Hematopoietic multipotent progenitor cell treated with erythropoietin and hydrocortisone succinate and interleukin-3 and kit ligand, for 8 days (in vitro differentiated cells): Measurements from ENCODE around the gene SHROOM2.

ENCODE experiments used
- DNase-seq: peaks from one replicate; pipeline ENCODE4 v3.0.0-alpha.2; 2015

SHROOM2 gene

DNA sequence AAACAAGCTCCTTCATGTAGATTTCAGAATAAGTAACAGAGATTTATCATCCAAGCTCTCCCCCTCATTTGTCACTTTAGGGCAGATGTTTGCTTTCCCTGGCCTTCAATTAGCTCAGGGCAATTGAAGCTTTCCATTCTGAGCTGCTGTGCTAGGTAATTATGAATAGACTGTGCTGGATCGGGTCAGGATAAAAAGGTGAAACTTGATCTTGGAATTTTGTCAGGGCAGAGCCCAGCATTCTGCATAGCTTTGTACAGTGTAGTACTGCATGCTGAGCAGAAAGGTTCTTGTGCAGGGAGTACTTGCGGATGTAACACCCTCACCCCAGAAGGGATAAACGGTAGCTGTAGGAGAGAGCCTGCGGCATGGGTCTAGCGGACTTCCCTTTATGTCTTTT, 116.9 kb downstream of the SHROOM2 start:
- DNase-seq = no peak

DNA sequence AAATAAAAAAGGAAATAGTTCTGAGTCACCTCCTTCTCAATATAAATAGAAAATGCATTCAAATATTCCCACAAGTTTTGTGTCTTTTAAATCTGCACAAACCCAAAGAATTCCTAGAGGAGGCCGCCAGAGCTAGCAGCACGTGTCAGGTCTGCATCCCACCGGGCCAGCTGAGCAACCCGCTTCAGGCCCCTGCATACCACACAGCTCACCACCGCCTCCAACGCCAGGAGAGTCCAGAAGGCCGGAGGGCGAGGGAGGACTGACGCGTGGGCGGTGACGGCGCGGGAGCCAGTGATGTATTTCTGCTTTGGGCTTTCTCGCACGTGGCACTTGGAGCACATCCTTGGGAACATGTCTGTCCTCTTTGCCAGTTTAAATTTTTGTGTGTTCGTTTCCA, 119.1 kb downstream of the SHROOM2 start:
- DNase-seq = no peak

DNA sequence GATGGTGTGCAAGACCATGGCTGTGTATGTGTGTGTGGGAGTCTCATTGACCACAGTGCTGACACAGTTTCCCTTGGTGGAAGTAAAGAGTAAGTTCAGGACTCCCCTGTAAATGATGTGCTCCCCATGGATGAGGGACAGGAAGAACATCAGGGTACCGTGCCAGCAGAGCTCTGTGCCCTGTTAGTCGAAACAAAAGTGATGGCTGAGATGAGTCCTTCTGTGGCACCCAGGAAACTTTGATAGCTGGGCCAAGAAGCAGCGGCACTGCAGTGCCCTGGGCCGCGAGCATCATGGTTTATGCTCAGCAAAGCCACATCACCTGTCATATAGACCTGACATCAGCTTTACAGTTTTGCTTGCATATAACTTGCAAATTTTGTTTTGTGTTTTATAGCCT, 119.5 kb downstream of the SHROOM2 start:
- DNase-seq = no peak

DNA sequence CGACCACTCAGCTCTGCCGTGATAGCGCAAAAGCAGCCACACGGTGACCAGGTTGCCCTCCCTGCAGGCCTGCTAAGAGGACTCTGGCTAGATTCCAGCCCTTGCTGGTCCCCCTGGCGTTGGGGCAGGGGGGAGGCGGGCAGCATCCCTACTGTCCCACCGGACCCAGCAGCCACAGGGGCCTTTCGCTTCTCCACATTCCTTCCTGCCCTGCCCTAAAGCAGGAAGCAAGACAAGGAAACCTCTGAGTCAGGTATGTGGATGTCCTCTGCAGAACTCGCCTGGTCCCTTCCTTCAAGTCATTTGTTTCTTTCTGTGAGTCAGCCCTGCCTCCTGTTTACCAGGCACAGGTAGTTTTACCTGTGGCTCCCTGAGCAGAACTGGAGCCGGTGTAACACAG, 120.7 kb downstream of the SHROOM2 start:
- no peak for DNase-seq

DNA sequence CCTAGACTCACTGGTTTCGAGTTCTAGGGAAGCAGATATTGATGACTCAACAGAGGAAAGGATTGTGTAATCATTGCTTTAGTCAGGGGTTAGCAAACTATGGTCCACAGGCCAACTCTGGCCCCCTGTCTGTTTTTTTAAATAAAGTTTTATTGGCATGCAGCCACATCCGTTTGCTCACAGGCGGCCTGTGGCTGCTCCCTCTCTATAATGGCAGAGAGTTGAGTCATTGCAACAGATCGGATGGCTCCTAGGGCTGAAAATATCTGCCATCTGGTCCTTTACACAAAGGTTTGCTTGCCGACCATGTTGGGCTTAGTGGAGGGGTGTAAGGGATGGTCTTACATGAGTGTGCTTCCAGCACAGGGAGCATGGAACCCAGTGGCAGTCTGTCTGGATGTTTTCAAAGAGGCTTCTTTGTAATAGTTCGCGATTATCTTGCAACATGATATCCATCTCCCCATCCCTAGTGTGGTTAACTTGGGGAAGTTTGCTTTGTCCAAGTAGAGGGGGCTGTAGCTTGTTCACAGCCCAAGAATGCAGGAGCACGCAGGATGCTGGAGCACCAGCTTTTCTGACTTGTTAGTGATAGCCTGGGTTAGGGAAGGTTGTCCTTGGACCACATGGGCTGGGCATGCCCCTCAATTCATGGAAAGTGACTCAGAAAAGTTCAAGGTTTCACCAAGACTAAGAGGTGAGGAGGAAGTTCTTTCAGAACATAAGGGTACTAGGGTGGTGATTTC, 121.6 kb downstream of the SHROOM2 start:
- no peak for DNase-seq

DNA sequence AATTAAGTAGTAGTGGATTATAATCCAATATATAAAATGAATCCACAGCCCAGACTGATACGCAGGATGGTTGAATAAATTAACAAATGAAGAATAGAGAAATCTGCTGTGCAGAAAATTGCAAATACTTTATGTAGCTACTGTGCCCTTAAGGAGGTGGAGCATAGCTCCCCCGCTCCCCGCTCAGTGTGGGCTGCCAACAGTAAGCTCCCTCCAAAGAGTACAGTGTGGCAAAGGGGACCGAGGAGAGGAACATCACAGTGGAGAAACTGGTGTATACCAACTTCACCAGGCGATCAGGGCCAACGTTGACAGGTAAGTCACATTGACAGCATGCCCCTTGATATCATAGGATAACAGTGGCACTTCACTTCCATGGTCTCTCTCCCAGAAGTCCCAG, 123.0 kb downstream of the SHROOM2 start:
- DNase-seq = no peak

DNA sequence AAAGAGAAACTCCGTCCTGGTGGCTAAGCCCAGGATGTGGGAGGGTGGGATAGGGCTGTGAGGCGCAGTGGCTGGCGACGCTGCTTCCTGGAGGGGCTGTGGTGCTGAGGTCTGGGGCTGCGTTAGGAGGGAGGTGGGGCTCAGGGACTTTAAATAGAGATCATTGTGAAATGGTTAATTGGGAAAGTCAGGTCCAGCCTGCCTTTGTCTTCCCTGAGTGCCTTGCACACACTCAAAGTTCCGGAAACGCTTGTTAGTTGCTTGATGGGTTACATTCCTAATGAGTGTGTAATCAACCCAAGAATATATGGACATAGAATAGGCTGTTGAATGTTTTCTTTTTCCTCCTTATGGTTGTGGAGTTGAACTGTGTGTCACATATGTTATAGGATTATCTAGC, 125.3 kb downstream of the SHROOM2 start:
- DNase-seq = no peak

DNA sequence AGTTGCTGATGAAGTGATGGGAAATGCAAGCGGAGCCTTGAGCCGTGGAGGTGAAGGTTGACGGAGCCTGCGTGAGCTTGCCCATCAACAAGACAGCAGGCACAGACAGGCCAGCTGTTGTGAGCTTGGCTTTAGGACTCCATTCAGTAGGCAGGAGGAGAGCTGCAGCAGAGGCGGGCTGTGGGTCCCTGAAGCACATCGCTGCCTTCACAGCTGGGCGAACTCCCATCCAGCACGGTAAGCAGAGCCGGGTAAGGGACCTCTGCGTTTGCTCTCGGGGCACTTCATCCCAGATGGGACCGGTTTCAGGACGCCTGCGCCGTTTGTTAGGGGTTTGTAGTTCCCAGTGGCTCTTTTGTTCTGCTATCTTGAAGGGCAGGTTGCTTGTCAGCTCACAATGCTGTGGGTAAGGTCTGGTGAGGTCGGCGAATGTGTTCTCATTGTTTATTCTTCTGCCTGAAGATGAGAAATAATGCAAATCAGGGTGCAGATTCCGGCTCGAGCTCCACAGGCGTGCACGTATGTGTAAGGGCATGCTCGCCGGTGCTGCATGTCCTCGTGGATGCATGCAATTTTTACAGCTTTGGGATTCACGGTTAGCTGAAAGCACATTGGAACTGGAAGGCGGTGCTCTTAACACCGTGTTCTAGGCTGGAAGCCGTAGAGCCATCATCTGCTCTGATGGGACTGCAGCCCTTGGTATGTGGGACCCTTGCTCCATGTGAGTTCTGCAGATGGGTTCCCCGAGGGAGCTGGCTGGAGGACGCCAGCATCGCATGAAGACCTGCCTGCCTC, 126.3 kb downstream of the SHROOM2 start:
- DNase-seq = no peak

DNA sequence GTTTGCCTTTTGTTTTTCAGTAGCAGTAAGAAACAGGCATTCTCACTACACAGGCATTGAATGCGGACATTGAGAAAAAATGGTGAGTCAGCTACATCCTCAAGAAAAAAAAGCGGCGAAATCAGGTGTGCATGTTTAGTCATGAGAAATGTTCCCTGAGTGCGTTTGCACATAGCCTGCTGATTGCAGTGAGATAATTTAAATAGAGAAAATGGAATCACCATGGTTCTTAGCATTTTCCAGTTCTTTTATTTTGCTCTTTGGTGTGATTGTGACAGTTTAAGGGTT, 126.9 kb downstream of the SHROOM2 start:
- DNase-seq = no peak

DNA sequence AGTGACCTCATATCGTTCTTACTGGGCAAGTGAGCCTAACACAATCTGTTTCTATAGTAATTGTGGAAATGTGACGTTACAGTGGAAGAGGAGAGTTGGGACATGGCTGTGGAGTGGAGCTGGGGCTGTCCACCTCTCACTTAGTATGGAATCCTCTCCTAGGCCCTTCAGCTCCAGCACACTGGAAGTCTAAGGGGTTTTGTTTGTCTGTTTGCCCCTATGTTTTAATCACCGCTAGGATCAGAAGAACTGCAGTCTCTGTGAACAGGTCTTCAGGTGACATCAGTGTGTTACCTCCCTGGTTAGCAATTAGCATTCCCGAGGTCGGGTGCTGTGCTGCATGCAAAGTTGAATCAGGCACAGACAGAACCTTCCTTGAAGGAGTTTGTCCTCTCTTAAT, 131.6 kb downstream of the SHROOM2 start:
- DNase-seq = no peak

DNA sequence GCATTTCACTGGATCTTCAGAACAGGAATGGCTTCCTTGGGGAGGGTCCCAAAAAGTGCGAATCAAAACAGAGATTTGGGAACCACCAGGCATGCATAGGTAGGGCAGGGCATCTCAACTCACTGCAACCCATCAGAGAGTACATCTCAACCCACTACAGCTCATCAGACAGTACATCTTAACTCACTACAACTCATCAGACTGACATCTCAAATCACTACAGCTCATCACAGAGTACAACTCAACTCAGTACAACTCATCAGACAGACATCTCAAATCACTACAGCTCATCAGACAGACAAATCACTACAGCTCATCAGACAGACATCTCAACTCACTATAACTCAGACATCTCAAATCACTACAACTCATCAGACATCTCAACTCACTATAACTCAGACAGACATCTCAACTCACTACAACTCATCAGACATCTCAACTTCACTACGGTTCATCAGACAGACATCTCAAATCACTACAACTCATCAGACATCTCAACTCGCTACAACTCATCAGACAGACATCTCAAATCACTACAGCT, 133.5 kb downstream of the SHROOM2 start:
- no peak for DNase-seq

DNA sequence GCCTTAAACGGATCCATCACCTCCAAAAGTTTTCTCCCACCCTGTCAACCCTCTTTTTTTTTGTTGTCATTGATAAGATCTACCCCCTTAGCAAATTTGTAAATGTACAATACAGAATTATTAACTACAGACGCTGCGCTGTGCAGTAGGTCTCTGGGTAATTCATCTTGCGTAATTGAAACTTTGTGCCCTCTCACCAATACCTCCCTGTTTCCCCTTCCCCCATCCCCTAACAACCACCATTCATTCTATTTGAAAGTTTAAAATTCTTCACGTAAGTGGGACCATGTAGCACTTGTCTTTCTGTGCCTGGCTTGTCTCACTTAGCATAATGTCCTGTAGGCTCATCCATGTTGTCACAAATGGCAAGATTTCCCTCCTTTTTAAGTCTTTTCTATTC, 135.2 kb downstream of the SHROOM2 start:
- DNase-seq = no peak

DNA sequence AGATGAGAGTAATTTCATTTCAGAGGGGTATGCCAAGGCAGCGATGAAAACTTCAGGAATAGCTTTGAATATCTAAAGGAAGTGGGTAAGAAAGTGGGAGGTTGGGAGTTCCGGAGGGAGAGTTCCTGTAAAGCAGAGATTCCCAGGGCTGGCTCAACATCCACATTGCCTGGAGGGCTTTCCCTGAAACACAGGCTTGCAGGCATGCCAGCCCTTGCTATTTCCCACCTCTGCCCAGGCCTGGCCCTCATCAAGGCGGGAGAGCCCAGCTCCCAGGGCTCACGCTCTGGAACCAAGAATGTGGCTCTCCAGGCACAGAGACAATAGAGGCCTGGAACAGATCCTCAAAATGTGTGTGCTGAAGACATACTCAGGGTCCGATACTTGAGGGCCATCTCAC, 137.1 kb downstream of the SHROOM2 start:
- DNase-seq = no peak

DNA sequence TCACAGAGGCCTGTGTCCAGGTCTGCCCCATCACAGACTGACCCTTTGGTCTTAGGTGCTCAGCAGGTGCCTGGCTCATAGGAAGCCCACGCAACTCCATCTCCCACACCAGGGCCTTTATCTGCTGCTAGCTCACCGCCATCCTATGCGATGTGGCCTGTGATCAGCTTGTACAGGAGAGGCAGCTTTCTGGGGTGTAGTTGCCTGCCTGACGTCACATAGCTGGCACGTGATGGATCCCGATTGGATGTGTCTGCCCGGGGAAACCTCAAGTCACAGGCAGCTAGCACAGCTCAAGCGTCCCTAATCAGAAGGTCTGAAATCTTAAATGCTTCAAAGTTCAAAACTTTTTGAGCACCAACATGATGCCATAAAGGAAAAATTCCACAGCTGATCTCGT, 139.8 kb downstream of the SHROOM2 start:
- no peak for DNase-seq

DNA sequence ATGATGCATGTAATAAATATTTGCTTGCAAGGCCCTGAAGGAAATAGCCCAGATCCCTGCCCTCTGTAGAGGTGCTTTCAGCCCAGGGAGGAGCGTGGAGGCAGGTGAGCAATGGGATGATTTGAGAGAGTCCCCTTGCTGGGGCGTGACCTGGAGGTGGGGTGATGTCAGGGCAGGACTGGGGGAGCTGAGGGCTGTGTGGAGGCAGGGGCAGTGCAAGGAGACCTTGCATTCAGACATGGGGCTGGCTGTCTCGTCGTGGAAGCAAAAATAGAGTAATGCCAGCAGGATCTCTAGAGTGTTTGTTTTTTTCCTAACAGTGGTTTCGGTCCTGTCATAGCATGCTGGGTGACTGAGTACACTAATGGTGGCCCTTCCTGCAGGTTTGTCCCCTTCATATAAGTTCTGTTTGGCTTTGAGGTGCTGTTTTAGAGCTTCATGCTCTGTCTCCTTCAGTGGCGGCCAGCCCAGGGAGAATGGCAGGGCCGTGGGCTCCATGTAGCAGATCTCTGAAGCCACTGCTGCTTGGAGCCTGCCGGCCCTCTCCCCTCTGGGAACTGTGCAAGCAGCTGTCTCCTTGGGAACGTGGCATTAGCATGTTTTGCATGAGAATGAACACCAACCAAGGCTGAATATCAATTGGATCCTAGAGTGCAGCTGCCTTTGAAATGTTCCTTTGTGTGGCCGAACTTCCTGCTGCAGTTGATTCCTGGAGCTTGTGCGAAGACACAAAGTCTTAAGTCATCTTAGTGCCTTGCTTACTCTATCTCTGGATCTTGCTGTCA, 141.7 kb downstream of the SHROOM2 start:
- no peak for DNase-seq

DNA sequence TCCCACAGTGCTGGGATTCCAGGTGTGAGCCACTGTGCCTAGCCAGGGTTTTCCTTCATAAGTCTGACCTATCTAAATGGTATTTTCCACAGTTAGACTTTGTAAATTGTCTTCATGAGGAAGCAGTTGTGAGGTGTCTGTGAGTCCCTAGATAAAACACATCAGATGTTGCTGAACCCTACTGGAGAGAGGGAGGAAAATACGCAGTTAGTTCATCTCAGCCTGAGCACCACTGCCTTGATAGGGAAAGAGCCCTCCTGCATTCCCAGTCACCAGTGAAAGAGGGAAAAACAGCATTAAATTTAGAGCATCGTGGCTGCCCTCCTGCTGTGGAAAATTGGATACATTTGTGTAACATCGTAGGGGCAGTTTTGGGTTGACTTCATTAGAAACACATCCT, 149.2 kb downstream of the SHROOM2 start:
- no peak for DNase-seq

DNA sequence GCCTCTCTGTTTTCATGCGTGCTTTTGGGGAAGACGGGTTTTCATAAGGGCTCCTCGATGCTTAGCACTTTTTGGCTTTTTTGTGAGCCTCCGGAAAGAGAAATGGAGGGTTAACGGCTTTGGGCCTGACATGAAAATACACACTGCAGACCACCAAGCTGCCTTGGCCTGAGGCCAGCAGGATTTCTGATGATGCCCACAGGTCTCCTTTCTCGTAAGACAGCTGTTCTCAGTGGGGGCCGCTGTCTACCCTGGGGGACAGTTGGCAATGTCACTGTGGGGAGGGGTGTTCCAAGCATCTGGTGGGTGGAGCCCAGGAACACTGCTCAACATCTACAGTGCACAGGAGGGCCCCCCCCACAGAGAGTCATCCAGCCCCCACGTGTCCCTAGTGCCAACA, 151.5 kb downstream of the SHROOM2 start:
- no peak for DNase-seq

DNA sequence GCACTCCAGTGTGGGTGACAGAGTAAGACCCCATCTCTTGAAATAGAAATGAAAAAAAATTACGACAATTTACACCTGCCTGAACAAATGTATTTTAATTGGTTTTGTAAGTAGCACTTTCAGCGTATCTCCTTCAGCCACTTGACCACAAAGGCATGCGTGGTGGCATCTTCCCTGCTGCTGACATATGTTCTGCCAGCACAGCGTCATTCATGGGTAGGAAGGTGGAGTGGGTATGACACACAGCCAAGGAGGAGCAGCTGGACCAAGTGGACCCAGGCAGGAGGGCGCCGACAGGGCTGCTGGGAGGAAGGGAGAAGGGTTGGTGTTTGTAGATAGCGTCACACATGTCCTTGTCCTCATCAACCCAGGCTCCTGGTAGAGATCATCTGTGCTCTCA, 152.3 kb downstream of the SHROOM2 start:
- DNase-seq = no peak

DNA sequence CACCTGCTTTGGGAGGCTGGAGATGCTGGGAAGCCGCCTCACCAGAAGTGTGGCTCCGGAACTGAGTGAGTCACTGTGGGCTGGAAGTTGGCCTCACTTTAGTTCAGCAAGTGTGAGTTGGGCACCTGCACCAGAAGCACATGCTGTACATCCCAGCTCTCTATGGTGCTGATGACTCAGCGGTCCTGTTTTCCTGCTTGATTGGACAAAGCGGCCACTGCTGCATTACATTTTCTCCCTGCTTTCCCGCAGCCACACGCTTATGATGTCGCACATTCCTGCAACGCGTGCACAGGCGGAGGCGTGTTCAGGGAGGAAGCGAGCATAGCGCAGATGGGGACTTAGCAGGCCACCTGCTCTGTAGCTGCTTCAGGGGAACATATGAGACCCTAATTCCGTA, 154.2 kb downstream of the SHROOM2 start:
- no peak for DNase-seq

DNA sequence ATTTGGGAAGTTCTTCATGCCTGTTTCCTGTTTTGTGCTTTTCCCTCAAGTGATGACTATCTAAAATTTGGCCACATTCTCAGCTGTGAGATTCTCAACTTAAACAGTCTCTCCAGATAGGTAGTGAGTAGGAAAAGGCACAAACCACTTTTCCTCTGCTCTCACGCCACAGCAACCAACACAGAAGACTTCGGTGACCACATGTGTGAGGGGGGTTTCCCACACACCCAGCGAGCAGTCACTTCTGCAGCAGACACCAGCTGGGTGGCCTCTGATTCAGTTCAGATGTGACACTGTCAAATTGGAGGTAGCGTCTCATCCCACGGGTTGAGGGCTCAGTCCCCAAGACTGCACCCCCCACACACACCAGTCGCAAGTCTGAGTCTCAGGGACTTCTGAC, 155.9 kb downstream of the SHROOM2 start:
- no peak for DNase-seq

DNA sequence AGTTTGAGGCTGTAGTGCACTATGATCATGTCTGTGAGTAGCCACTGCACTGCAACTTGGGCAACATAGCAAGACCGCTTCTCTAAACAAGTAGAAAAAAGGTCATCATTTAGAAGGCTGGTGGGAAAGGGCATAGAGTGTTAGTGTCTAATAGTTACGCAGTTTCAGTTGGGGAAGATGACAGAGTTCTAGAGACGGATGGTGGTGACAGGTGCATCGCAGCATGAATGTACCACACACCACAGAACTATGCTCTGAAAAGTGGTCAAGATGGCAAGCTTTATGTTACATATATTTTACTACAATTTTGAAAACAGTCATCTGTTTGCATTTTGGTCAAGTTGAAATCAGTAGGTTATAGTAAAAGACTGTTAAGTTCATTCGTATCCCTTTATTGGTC, 157.2 kb downstream of the SHROOM2 start:
- DNase-seq = no peak

DNA sequence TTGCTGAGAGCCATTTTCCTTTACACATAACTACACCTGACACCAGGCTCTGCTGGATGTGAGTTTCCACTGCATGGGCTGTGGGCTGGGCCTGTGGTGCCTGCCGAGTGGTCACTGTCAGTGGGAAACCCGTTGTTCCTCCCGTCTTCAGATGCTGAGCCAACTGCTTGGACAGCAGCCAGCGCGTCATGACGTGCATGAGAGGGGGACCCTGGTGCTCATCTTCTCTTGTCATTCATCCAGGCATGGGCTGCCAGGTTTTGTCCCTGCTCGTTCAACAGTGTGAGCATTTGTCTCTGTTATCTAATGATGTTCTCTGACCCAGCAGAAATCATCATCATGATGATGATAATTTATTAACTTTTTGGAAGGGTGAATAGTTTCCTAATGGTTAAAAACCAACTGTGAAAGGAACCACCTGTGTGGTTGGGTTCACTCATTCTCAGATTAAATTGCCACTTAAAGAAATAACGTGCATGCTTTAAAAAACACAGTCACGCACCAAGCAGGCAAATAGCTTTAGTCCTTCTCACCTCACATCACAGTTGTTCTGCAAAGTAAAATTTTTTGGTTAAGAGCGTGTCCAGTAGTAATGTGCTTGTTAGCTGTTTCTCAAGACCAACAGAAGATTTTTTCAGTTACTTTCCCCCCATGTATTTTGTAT, 161.0 kb downstream of the SHROOM2 start:
- DNase-seq = no peak

DNA sequence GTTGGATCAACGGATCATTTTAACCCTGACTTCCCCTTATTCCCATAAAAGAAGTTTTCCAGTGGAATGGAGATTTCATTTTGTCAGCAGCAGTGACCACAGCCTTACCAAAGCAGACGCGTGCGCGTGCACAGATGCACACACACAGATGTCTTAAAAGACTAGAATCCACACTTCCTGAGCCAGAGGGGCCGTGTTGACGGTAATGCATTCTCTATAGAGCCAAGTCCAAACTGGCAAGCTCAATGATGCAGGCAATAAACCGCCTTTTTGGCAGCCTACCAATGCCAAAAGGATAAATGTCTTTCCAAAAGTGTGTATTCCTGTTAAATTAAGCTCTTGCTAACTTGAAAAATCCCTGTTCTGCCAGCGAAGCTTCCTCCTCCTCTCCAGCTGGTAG, 162.2 kb downstream of the SHROOM2 start:
- no peak for DNase-seq
